OCI-LY1 (cell line): ENCODE data around the gene PGRMC2.

Experiments used
- H2AFZ ChIP-seq: fragments of 200-600 bp; sonication (generic), shearing (Covaris generic); 2 replicates; pipeline ENCODE4 v1.6.0; 2014; ENCODE audit warnings: antibody characterized with exemption, mild to moderate bottlenecking, low read length
- H3F3A ChIP-seq: fragments of 200-600 bp; sonication (generic), shearing (Covaris generic); 2 replicates; pipeline ENCODE4 v1.6.0; 2014; ENCODE audit warnings: mild to moderate bottlenecking, antibody characterized with exemption, low read length, moderate library complexity; ENCODE audit not compliant: insufficient read depth
- H3K27ac ChIP-seq: fragments of 200-600 bp; sonication (generic); 2 replicates; pipeline ENCODE4 v1.5.1; 2014; ENCODE audit warnings: low read length, mixed run types, mild to moderate bottlenecking, low read depth; ENCODE audit not compliant: poor library complexity, severe bottlenecking
- H3K27me3 ChIP-seq: fragments of 200-600 bp; sonication (generic); 2 replicates; pipeline ENCODE4 v1.6.0; 2014; ENCODE audit warnings: antibody characterized with exemption, mild to moderate bottlenecking, low read length, moderate library complexity; ENCODE audit not compliant: insufficient read depth
- H3K36me3 ChIP-seq: fragments of 200-600 bp; sonication (generic); 2 replicates; pipeline ENCODE4 v1.6.1; 2014; ENCODE audit warnings: mild to moderate bottlenecking, antibody characterized with exemption, low read length, moderate library complexity, mixed read lengths; ENCODE audit not compliant: insufficient read depth
- H3K4me1 ChIP-seq: fragments of 200-600 bp; sonication (generic); 2 replicates; pipeline ENCODE4 v1.5.1; 2014; ENCODE audit warnings: mild to moderate bottlenecking, low read length, moderate library complexity; ENCODE audit not compliant: insufficient read depth, severe bottlenecking
- H3K4me2 ChIP-seq: fragments of 200-600 bp; sonication (generic), shearing (Covaris generic); 2 replicates; pipeline ENCODE4 v1.6.1; 2014; ENCODE audit warnings: low read length
- H3K4me3 ChIP-seq: fragments of 200-600 bp; sonication (generic); 2 replicates; pipeline ENCODE4 v1.5.1; 2014; ENCODE audit warnings: low read length, low read depth, mild to moderate bottlenecking, mixed read lengths; ENCODE audit not compliant: poor library complexity, severe bottlenecking
- H3K79me2 ChIP-seq: fragments of 200-600 bp; shearing (Covaris generic); 2 replicates; pipeline ENCODE4 v1.6.1; 2016; ENCODE audit warnings: mixed run types, low read length, mixed read lengths; ENCODE audit not compliant: insufficient read depth
- H3K9ac ChIP-seq: fragments of 200-600 bp; sonication (generic), shearing (Covaris generic); 2 replicates; pipeline ENCODE4 v1.6.1; 2014; ENCODE audit warnings: mild to moderate bottlenecking, low read length, mixed read lengths
- H3K9me2 ChIP-seq: fragments of 200-600 bp; sonication (generic), shearing (Covaris generic); 2 replicates; pipeline ENCODE4 v1.6.1; 2014; ENCODE audit warnings: low read depth, mild to moderate bottlenecking, low read length, mixed read lengths
- H3K9me3 ChIP-seq: fragments of 200-600 bp; shearing (Covaris generic); 2 replicates; pipeline ENCODE4 v1.6.1; 2014; ENCODE audit warnings: low read length, mixed read lengths
- H4K20me1 ChIP-seq: fragments of 200-600 bp; sonication (generic), shearing (Covaris generic); 2 replicates; pipeline ENCODE4 v1.6.0; 2016; ENCODE audit warnings: mild to moderate bottlenecking, low read length; ENCODE audit not compliant: insufficient read depth
- CTCF ChIP-seq: fragments of 200-600 bp; sonication (generic), shearing (Covaris generic); IDR thresholded peaks from 2 replicates; pipeline ENCODE4 v1.5.1; 2017; ENCODE audit warnings: mild to moderate bottlenecking, antibody characterized with exemption, low read length, moderate library complexity, mixed read lengths
- EZH2 ChIP-seq: fragments of 200-600 bp; sonication (generic), shearing (Covaris generic); IDR thresholded peaks from 2 replicates; pipeline ENCODE4 v1.8.0; 2017; ENCODE audit warnings: borderline replicate concordance, mixed run types, mild to moderate bottlenecking, antibody characterized with exemption, low read length, moderate library complexity, mixed read lengths

Gene PGRMC2

GRCh38 chr4:128303986-128304385, 16.4 kb upstream of the PGRMC2 start:
- Histone ChIP-seq H3K36me3 (peaks cover 8% of the 10 kb centered on the region; the same call in 1 of the 2 replicates), H3K4me1 (no peaks in the 10 kb centered on the region), H3K9me3 (no peaks in the 10 kb centered on the region), H3K4me3 (no peak overlapping the region), H3K9ac (no peak overlapping the region), H3F3A (no peaks in the 10 kb centered on the region), H3K4me2 (no peak overlapping the region), H4K20me1 (no peaks in the 10 kb centered on the region), H2AFZ (no peak overlapping the region), H3K27ac (no peak overlapping the region), H3K9me2 (no peaks in the 10 kb centered on the region), H3K79me2 (no peaks in the 10 kb centered on the region), H3K27me3 (no peaks in the 10 kb centered on the region)
- TF ChIP-seq CTCF (no peak), EZH2 (no peak)

GRCh38 chr4:128303405-128303785, 15.8 kb upstream of the PGRMC2 start:
- Histone ChIP-seq H3K4me3 (no peak overlapping the region), H3K79me2 (no peaks in the 10 kb centered on the region), H3F3A (no peaks in the 10 kb centered on the region), H3K9ac (no peak overlapping the region), H2AFZ (no peak overlapping the region), H3K27ac (no peak overlapping the region), H3K9me2 (no peaks in the 10 kb centered on the region), H3K27me3 (no peaks in the 10 kb centered on the region), H3K9me3 (no peaks in the 10 kb centered on the region), H4K20me1 (no peaks in the 10 kb centered on the region), H3K4me2 (no peak overlapping the region), H3K36me3 (peaks cover 8% of the 10 kb centered on the region; the same call in 1 of the 2 replicates), H3K4me1 (no peaks in the 10 kb centered on the region)
- TF ChIP-seq EZH2 (no peak), CTCF (no peak)

- peaks cover 8% of the 10 kb centered on the region; the same call in 1 of the 2 replicates for H3K36me3 ChIP-seq
- no peak overlapping the region for H3K27ac ChIP-seq
- no peak for TF ChIP-seq EZH2
- TF ChIP-seq CTCF, result no peak
- H3K9ac ChIP-seq, result no peak overlapping the region
- no peak overlapping the region for H3K4me2 ChIP-seq
- no peaks in the 10 kb centered on the region for H3K27me3 ChIP-seq
- no peaks in the 10 kb centered on the region for H3K9me2 ChIP-seq
- no peaks in the 10 kb centered on the region for H3K9me3 ChIP-seq
- no peaks in the 10 kb centered on the region for H3K79me2 ChIP-seq
- H4K20me1 ChIP-seq, result no peaks in the 10 kb centered on the region
- H3K4me1 ChIP-seq, result no peaks in the 10 kb centered on the region
- no peaks in the 10 kb centered on the region for H3F3A ChIP-seq
- H3K4me3 ChIP-seq, result no peak overlapping the region
- H2AFZ ChIP-seq, result no peak overlapping the region
These were observed 14.4 kb upstream of the PGRMC2 start for GRCh38 chr4:128301979-128302378.
